Mesodermal cell (in vitro differentiated cells): ENCODE measurements around the gene TBL2.
"Not testable (repeated sequence)": the region's sequence is repeated elsewhere in the genome, so short reads cannot be mapped to it uniquely, and the experiment has no call there.

Source experiments
- H3K27ac ChIP-seq: 2 replicates; pipeline ENCODE4 v1.7.0; 2013; ENCODE audit warnings: mild to moderate bottlenecking, low read depth, low read length, moderate library complexity; ENCODE audit not compliant: severe bottlenecking
- H3K36me3 ChIP-seq: 2 replicates; pipeline ENCODE4 v1.7.1; 2013; ENCODE audit warnings: mild to moderate bottlenecking, low read length, moderate library complexity; ENCODE audit not compliant: control insufficient read depth, insufficient read depth
- H3K4me1 ChIP-seq: one replicate; pipeline ENCODE4 v1.7.1; 2013; ENCODE audit warnings: mild to moderate bottlenecking, low read length; ENCODE audit not compliant: insufficient read depth, control insufficient read depth, poor library complexity, severe bottlenecking
- H3K4me3 ChIP-seq: 2 replicates; pipeline ENCODE4 v1.7.0; 2013; ENCODE audit warnings: low read length, control low read depth, mild to moderate bottlenecking; ENCODE audit not compliant: insufficient read depth, poor library complexity, severe bottlenecking; ENCODE audit errors: extremely low read depth
- H3K9me3 ChIP-seq: 2 replicates; pipeline ENCODE4 v1.7.1; 2013; ENCODE audit warnings: mild to moderate bottlenecking, low read length, moderate library complexity; ENCODE audit not compliant: control insufficient read depth
- WGBS, 2 experiments: methylation state at CpG; one replicate each; pipeline ENCODE4 v1.1.5; 2013; ENCODE audit warnings: missing lambda C conversion rate in 2 of 2; ENCODE audit not compliant: insufficient coverage in 2 of 2; 5-methylcytosine and 5-hydroxymethylcytosine counted together

The TBL2 gene

GRCh38 chr7:73618538-73618937 is 40.2 kb upstream of the TBL2 start:
- WGBS, 2 experiments = 82% methylated on average over 4 of the region's 4 CpGs
- peaks cover 7% of the 10 kb centered on the region for H3K4me1 ChIP-seq
- H3K36me3 ChIP-seq = no peaks in the 10 kb centered on the region
- no peak overlapping the region for H3K27ac ChIP-seq
- H3K4me3 ChIP-seq = no peak overlapping the region
- no peaks in the 10 kb centered on the region for H3K9me3 ChIP-seq

GRCh38 chr7:73617520-73617919 is 39.1 kb upstream of the TBL2 start:
- WGBS, 2 experiments = 88 to 90% methylated on average over 7 to 9 of the region's 9 CpGs
- H3K4me1 ChIP-seq, H3K9me3 ChIP-seq, H3K27ac ChIP-seq, H3K36me3 ChIP-seq, H3K4me3 ChIP-seq: not testable (repeated sequence)

- H3K4me3 ChIP-seq = no peak overlapping the region
- no peaks in the 10 kb centered on the region for H3K36me3 ChIP-seq
- no peak overlapping the region for H3K27ac ChIP-seq
- H3K9me3 ChIP-seq = no peaks in the 10 kb centered on the region
- 81 to 82% methylated on average over 3 to 4 of the region's 4 CpGs for WGBS, 2 experiments
- no peaks in the 10 kb centered on the region for H3K4me1 ChIP-seq
Measured at GRCh38 chr7:73615886-73616285, 37.5 kb upstream of the TBL2 start.

- H3K4me1 ChIP-seq, H3K9me3 ChIP-seq, H3K36me3 ChIP-seq, H3K4me3 ChIP-seq, H3K27ac ChIP-seq: not testable (repeated sequence)
- WGBS, 2 experiments = 88 to 93% methylated on average over 8 of the region's 10 CpGs
Measured at GRCh38 chr7:73614937-73615336, 36.6 kb upstream of the TBL2 start.

- Histone ChIP-seq H3K27ac (no peak overlapping the region), H3K4me1 (no peaks in the 10 kb centered on the region)
Measured at GRCh38 chr7:73613954-73614735, 35.8 kb upstream of the TBL2 start.

GRCh38 chr7:73612598-73613269 is 34.4 kb upstream of the TBL2 start:
- 23 to 33% methylated on average over 6 to 7 of the region's 11 CpGs for WGBS, 2 experiments
- no peak overlapping the region for H3K4me3 ChIP-seq

More at GRCh38 chr7:73613954-73614735, 35.8 kb upstream of the TBL2 start:
- Histone ChIP-seq H3K9me3 (no peaks in the 10 kb centered on the region), H3K36me3 (no peaks in the 10 kb centered on the region), H3K4me3 (no peak overlapping the region)
- WGBS, 2 experiments = 82 to 84% methylated on average over 6 to 7 of the region's 14 CpGs

GRCh38 chr7:73611017-73611555 is 32.7 kb upstream of the TBL2 start:
- Histone ChIP-seq H3K36me3 (no peaks in the 10 kb centered on the region), H3K27ac (no peak overlapping the region), H3K4me3 (no peak overlapping the region), H3K4me1 (no peaks in the 10 kb centered on the region), H3K9me3 (no peaks in the 10 kb centered on the region)
- whole genome bisulfite sequencing, 2 experiments = 89% methylated on average over 10 to 11 of the region's 11 CpGs

More at GRCh38 chr7:73612598-73613269, 34.4 kb upstream of the TBL2 start:
- Histone ChIP-seq H3K4me1 (no peaks in the 10 kb centered on the region), H3K36me3 (no peaks in the 10 kb centered on the region), H3K27ac (peak overlapping the region; percentile 36), H3K9me3 (no peaks in the 10 kb centered on the region)

GRCh38 chr7:73610105-73610504 is 31.7 kb upstream of the TBL2 start:
- Histone ChIP-seq H3K4me1 (no peaks in the 10 kb centered on the region), H3K36me3 (no peaks in the 10 kb centered on the region), H3K9me3 (no peaks in the 10 kb centered on the region), H3K27ac (no peak overlapping the region), H3K4me3 (no peak overlapping the region)
- WGBS, 2 experiments = 81 to 86% methylated on average over 4 of the region's 4 CpGs

GRCh38 chr7:73607692-73607983 is 29.3 kb upstream of the TBL2 start:
- H3K27ac ChIP-seq, H3K4me3 ChIP-seq, H3K9me3 ChIP-seq, H3K36me3 ChIP-seq, H3K4me1 ChIP-seq: not testable (repeated sequence)
- WGBS, 2 experiments = 100% methylated on average over 1 of the region's 5 CpGs; no CpG with 5 or more reads in 1 of the 2 experiments

- no peak overlapping the region for H3K27ac ChIP-seq
- no peak overlapping the region for H3K4me3 ChIP-seq
- H3K9me3 ChIP-seq = no peaks in the 10 kb centered on the region
- H3K4me1 ChIP-seq = peaks cover 4% of the 10 kb centered on the region
- no peaks in the 10 kb centered on the region for H3K36me3 ChIP-seq
- 9 to 24% methylated on average over 21 to 31 of the region's 36 CpGs for WGBS, 2 experiments
Measured at GRCh38 chr7:73606801-73607691, 28.7 kb upstream of the TBL2 start.
